ENCODE measurements around the gene ZNF225.
A peak's percentile ranks its signal among the peaks of the same experiment; 100 is the strongest.

The ZNF225 gene

DNA sequence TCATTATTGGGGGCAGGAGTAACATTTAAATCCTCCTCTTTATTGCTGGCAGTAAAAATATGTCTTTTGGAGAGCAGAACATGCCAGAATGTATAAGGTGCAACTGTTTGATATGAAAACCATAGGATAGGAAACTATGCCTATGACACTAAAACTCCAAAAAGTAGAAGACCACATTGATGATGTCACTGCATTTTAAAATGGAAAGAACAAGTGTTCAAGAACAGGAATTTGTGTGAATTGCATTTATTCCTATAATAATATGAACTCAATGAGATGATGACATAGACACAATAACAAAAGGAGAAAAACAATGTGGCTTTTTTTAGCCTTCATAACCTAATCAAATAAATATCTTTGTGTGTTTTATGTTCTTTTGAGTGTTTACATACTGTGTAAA is 3.7 kb upstream of the ZNF225 start:
- TF ChIP-seq FOXP2 (optimal IDR thresholded peaks at IDR 0.05; ENCODE audit: borderline replicate concordance, extremely low read depth, extremely low read length, insufficient read depth) (no peak), TAF1 (IDR thresholded peaks at IDR 0.05; ENCODE audit: borderline replicate concordance, insufficient read depth, low read length) (no peak), POLR2AphosphoS5 (IDR thresholded peaks at IDR 0.05; ENCODE audit: low read depth, low read length) (no peak), SIN3A (IDR thresholded peaks at IDR 0.05; ENCODE audit: borderline replicate concordance, insufficient read depth, low read length) (no peak), REST (IDR thresholded peaks at IDR 0.05; ENCODE audit: insufficient read depth in 1 of 2, low read depth in 2 of 2, low read length in 2 of 2) (no peak)

- TF ChIP-seq SIN3A (IDR thresholded peaks at IDR 0.05; ENCODE audit: borderline replicate concordance, insufficient read depth, low read length) (no peak), TAF1 (IDR thresholded peaks at IDR 0.05; ENCODE audit: borderline replicate concordance, insufficient read depth, low read length) (no peak), REST (IDR thresholded peaks at IDR 0.05; ENCODE audit: insufficient read depth in 1 of 2, low read depth in 2 of 2, low read length in 2 of 2) (no peak), POLR2AphosphoS5 (IDR thresholded peaks at IDR 0.05; ENCODE audit: low read depth, low read length) (no peak), FOXP2 (optimal IDR thresholded peaks at IDR 0.05; ENCODE audit: borderline replicate concordance, extremely low read depth, extremely low read length, insufficient read depth) (no peak)
Observed at GRCh38 chr19:44111910-44112463, 1.2 kb upstream of the ZNF225 start.

GRCh38 chr19:44112802-44113137 is 429 bp upstream of the ZNF225 start:
- TF ChIP-seq POLR2AphosphoS5 (IDR thresholded peaks at IDR 0.05; ENCODE audit: low read depth, low read length) (0 out of 2 replicates have a peak, but pooled peaks have one; percentile 54), FOXP2 (optimal IDR thresholded peaks at IDR 0.05; ENCODE audit: borderline replicate concordance, extremely low read depth, extremely low read length, insufficient read depth) (no peak), REST (IDR thresholded peaks at IDR 0.05; ENCODE audit: insufficient read depth in 1 of 2, low read depth in 2 of 2, low read length in 2 of 2) (no peak), SIN3A (IDR thresholded peaks at IDR 0.05; ENCODE audit: borderline replicate concordance, insufficient read depth, low read length) (no peak), TAF1 (IDR thresholded peaks at IDR 0.05; ENCODE audit: borderline replicate concordance, insufficient read depth, low read length) (no peak)

- TF ChIP-seq SIN3A (IDR thresholded peaks at IDR 0.05; ENCODE audit: borderline replicate concordance, insufficient read depth, low read length) (no peak), FOXP2 (optimal IDR thresholded peaks at IDR 0.05; ENCODE audit: borderline replicate concordance, extremely low read depth, extremely low read length, insufficient read depth) (no peak), REST (IDR thresholded peaks at IDR 0.05; ENCODE audit: insufficient read depth in 1 of 2, low read depth in 2 of 2, low read length in 2 of 2) (no peak), TAF1 (IDR thresholded peaks at IDR 0.05; ENCODE audit: borderline replicate concordance, insufficient read depth, low read length) (no peak), POLR2AphosphoS5 (IDR thresholded peaks at IDR 0.05; ENCODE audit: low read depth, low read length) (no peak)
Observed at GRCh38 chr19:44113784-44114390, 688 bp downstream of the ZNF225 start.

Measured in PFSK-1 (cell line).